Upper lobe of left lung (tissue), 4 donors: ENCODE data around the gene PDS5A.

Experiments
- EP300 ChIP-seq, 4 donors: sonication (generic); formaldehyde crosslinking; IDR thresholded peaks; one replicate each; pipeline ENCODE4 v1.5.1; 2017; ENCODE audit warnings: antibody characterized with exemption in 4 of 4, control low read depth in 2 of 4
- TF ChIP-seq, protein P1 (sequence below), 6 experiments: fragments of 450-650 bp in 4 of 6; fragments of 200-600 bp in 2 of 6; sonication (generic) in 2 of 6; IDR thresholded peaks; one replicate each; pipeline ENCODE4 v1.5.1; 2016 to 2019; ENCODE audit warnings: antibody characterized with exemption in 6 of 6

DNA sequence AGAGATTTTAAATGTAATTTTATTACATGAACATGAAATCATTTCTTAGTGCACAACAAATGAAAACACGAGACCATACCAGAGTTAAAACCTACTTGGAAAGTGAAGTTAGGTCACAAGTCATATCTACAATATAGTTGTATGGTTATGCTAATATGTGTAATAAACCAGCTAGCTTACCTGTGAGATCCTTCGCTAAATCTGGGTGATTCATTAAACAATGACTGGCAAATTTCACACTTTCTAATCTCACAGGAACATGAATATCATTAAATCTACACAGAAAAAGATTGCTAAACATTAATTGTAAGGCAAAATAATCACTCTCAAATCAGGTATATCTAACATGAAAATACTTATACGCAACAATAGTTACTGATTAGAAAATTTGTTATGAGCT lies 67.6 kb downstream of the PDS5A start:
- TF ChIP-seq, protein P1, sequence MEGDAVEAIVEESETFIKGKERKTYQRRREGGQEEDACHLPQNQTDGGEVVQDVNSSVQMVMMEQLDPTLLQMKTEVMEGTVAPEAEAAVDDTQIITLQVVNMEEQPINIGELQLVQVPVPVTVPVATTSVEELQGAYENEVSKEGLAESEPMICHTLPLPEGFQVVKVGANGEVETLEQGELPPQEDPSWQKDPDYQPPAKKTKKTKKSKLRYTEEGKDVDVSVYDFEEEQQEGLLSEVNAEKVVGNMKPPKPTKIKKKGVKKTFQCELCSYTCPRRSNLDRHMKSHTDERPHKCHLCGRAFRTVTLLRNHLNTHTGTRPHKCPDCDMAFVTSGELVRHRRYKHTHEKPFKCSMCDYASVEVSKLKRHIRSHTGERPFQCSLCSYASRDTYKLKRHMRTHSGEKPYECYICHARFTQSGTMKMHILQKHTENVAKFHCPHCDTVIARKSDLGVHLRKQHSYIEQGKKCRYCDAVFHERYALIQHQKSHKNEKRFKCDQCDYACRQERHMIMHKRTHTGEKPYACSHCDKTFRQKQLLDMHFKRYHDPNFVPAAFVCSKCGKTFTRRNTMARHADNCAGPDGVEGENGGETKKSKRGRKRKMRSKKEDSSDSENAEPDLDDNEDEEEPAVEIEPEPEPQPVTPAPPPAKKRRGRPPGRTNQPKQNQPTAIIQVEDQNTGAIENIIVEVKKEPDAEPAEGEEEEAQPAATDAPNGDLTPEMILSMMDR (IDR thresholded peaks at IDR 0.05): no peak
- TF ChIP-seq EP300 (IDR thresholded peaks at IDR 0.05): no peak
